ENCODE measurements around the gene LDLRAD4.

LDLRAD4 gene

DNA sequence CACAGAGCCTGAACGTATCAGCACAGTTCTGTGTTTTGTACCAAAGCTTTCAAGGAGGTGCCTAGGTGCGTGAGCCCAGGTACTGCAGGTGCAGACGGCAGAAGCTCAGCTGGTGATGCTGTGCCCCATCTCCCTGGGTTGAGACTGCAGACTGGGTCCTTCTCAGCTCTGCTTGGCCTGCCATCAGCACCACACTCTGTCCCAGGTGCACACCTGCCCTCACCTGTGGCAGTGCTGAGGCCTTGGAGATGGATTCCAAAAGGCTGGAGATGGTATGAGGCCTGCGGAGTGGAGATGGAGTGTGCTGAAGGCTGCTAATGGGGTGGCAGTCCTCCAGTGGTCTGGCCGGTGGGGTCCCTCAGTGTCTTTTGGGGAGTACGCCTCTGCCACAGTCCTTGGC lies 9.3 kb downstream of the LDLRAD4 start:
- TF ChIP-seq, protein P1, sequence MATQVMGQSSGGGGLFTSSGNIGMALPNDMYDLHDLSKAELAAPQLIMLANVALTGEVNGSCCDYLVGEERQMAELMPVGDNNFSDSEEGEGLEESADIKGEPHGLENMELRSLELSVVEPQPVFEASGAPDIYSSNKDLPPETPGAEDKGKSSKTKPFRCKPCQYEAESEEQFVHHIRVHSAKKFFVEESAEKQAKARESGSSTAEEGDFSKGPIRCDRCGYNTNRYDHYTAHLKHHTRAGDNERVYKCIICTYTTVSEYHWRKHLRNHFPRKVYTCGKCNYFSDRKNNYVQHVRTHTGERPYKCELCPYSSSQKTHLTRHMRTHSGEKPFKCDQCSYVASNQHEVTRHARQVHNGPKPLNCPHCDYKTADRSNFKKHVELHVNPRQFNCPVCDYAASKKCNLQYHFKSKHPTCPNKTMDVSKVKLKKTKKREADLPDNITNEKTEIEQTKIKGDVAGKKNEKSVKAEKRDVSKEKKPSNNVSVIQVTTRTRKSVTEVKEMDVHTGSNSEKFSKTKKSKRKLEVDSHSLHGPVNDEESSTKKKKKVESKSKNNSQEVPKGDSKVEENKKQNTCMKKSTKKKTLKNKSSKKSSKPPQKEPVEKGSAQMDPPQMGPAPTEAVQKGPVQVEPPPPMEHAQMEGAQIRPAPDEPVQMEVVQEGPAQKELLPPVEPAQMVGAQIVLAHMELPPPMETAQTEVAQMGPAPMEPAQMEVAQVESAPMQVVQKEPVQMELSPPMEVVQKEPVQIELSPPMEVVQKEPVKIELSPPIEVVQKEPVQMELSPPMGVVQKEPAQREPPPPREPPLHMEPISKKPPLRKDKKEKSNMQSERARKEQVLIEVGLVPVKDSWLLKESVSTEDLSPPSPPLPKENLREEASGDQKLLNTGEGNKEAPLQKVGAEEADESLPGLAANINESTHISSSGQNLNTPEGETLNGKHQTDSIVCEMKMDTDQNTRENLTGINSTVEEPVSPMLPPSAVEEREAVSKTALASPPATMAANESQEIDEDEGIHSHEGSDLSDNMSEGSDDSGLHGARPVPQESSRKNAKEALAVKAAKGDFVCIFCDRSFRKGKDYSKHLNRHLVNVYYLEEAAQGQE (IDR thresholded peaks at IDR 0.05; ENCODE audit: insufficient replicate concordance, low read depth), result no peak
- TF ChIP-seq GABPA (IDR thresholded peaks at IDR 0.05; ENCODE audit: low read depth) (no peak), POLR2AphosphoS5 (IDR thresholded peaks at IDR 0.05; ENCODE audit: low read depth) (no peak), SPI1 (IDR thresholded peaks at IDR 0.05; ENCODE audit: borderline replicate concordance, low read depth) (no peak)
- TF ChIP-seq, protein P2, sequence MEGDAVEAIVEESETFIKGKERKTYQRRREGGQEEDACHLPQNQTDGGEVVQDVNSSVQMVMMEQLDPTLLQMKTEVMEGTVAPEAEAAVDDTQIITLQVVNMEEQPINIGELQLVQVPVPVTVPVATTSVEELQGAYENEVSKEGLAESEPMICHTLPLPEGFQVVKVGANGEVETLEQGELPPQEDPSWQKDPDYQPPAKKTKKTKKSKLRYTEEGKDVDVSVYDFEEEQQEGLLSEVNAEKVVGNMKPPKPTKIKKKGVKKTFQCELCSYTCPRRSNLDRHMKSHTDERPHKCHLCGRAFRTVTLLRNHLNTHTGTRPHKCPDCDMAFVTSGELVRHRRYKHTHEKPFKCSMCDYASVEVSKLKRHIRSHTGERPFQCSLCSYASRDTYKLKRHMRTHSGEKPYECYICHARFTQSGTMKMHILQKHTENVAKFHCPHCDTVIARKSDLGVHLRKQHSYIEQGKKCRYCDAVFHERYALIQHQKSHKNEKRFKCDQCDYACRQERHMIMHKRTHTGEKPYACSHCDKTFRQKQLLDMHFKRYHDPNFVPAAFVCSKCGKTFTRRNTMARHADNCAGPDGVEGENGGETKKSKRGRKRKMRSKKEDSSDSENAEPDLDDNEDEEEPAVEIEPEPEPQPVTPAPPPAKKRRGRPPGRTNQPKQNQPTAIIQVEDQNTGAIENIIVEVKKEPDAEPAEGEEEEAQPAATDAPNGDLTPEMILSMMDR (IDR thresholded peaks at IDR 0.05; ENCODE audit: insufficient read depth, low read length), result no peak
- DNase-seq (ENCODE audit: low read depth in 1 of 2, low spot score in 1 of 2), result no peak
- H3K4me3 ChIP-seq (replicated peaks; ENCODE audit: insufficient read depth, low read length), result no peak overlapping the region
- no peak overlapping the region for H3K27ac ChIP-seq (replicated peaks)
- H3K27me3 ChIP-seq (ENCODE audit: insufficient read depth, poor library complexity, severe bottlenecking), result peaks cover 3% of the 10 kb centered on the region

DNA sequence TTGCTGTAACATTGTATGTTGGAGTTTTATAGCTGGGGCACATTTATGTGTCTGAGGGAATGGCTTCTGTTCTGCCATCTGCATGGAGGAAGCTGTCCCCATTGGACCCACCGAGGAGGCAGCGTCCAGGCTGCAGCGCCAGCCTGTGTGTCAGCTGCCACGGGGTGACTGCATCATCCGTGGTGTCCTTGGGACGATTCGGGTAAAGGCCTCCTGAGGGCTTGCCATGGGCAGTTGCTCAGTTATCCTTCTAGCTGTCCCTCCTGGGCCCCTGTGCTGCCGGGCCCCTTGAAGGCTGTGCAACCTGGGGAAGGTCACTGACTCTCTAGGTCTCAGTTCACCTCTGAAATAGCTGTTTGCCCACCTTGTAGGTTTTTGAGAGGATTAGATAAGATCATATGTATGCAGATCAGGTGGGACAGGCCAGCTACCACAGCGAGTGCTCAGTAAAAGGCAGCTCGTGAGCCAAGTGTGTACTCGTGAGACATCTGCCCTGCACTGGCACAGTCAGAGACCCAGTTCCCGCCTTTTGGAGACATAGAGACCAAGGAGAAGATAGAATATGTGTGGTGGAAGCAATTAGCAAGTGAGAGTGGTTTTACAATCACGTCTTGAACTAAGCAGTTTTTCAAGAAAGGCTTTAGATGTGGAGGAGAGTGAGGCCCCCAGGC lies 10.6 kb downstream of the LDLRAD4 start:
- no peak overlapping the region for H3K27ac ChIP-seq (replicated peaks)
- no peaks in the 10 kb centered on the region for H3K27me3 ChIP-seq (ENCODE audit: insufficient read depth, poor library complexity, severe bottlenecking)
- DNase-seq (ENCODE audit: low read depth in 1 of 2, low spot score in 1 of 2), result no peak
- TF ChIP-seq GABPA (IDR thresholded peaks at IDR 0.05; ENCODE audit: low read depth) (no peak), SPI1 (IDR thresholded peaks at IDR 0.05; ENCODE audit: borderline replicate concordance, low read depth) (no peak), POLR2AphosphoS5 (IDR thresholded peaks at IDR 0.05; ENCODE audit: low read depth) (no peak)
- TF ChIP-seq, protein P1 (IDR thresholded peaks at IDR 0.05; ENCODE audit: insufficient replicate concordance, low read depth), result no peak
- TF ChIP-seq, protein P2 (IDR thresholded peaks at IDR 0.05; ENCODE audit: insufficient read depth, low read length), result no peak
- no peak overlapping the region for H3K4me3 ChIP-seq (replicated peaks; ENCODE audit: insufficient read depth, low read length)

DNA sequence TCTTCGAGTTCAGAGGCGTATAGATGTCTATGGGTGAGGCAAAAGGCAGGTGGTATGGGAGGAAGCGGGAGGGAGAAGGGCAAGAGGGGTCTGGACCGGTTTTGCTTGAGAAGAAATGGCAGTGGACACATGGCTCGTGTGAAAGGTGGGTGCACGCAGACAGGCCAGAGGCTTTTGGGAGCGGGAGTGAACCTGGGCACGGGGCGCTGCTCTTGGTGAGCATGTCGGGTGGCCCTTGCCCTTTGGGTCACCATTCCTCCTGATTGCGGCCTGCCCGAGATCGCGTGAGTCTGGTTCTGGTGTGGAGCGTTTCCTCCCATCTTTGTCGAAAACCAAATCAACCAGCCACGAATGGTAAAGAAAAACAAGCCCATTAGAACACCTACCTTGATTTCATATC lies 12.6 kb downstream of the LDLRAD4 start:
- DNase-seq (ENCODE audit: low read depth in 1 of 2, low spot score in 1 of 2), result no peak
- Histone ChIP-seq H3K27me3 (ENCODE audit: insufficient read depth, poor library complexity, severe bottlenecking) (no peaks in the 10 kb centered on the region), H3K27ac (replicated peaks) (no peak overlapping the region), H3K4me3 (replicated peaks; ENCODE audit: insufficient read depth, low read length) (no peak overlapping the region)
- TF ChIP-seq, protein P2 (IDR thresholded peaks at IDR 0.05; ENCODE audit: insufficient read depth, low read length), result no peak
- no peak for TF ChIP-seq POLR2AphosphoS5 (IDR thresholded peaks at IDR 0.05; ENCODE audit: low read depth)
- no peak for TF ChIP-seq SPI1 (IDR thresholded peaks at IDR 0.05; ENCODE audit: borderline replicate concordance, low read depth)
- no peak for TF ChIP-seq GABPA (IDR thresholded peaks at IDR 0.05; ENCODE audit: low read depth)
- TF ChIP-seq, protein P1 (IDR thresholded peaks at IDR 0.05; ENCODE audit: insufficient replicate concordance, low read depth), result no peak

Data from HL-60 (cell line).